HG03575 (cell line): ENCODE data around the gene SPEG.

ENCODE experiments used
- ATAC-seq: cut with Tn5 transposase; IDR thresholded peaks from one replicate; pipeline ENCODE4 v1.9.1; 2021; ENCODE audit not compliant: unreplicated experiment, insufficient number of reproducible peaks, low FRiP score; ENCODE audit errors: extremely low read depth

SPEG gene

GRCh38 chr2:219438453-219438852, 3.8 kb downstream of the SPEG start:
- ATAC-seq: no peak

- no peak for ATAC-seq
Observed at GRCh38 chr2:219439506-219439905, 4.9 kb downstream of the SPEG start.

DNA sequence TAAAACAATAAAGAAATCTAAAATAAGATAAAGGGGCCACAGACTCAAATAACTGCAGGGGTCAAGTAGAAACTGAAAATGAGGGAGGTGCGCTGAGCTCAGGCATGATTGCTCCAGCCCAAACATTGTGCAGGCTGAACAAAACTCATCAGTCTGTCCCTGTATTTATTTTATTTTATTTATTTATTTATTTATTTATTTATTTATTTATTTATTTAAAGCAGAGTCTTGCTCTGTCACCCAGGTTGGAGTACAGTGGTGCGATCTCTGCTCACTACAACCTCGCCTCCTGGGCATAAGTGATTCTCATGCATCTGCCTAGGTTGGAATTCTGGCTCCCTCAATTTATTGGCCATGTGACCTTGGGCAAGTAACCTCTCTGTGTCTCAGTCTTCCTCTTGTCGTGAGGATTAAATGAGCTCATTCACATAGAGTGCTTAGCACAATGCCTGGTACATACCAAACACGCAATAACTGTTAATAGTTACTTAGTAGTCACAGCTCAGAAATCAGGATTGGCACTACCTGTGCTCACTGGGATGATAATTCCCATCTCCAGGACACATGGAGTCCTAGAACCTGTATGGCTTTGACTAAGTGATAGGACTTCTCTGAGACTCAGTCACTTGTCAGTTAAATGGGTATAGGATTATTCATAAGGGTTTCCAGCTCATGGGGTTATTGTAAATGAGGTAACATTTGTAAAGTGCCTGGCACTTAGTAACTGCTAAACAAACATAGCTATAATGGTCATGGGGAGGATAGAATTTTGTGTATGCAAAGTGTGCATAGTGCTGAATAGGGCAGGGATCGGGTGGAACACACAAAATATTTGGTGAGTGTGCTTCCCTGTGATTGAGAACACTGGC, 6.0 kb downstream of the SPEG start:
- ATAC-seq: no peak

- ATAC-seq: no peak
Observed at GRCh38 chr2:219441451-219442255, 7.0 kb downstream of the SPEG start.

GRCh38 chr2:219442256-219443015, 7.8 kb downstream of the SPEG start:
- no peak for ATAC-seq

- ATAC-seq: no peak
Observed at GRCh38 chr2:219443016-219443696, 8.5 kb downstream of the SPEG start.

GRCh38 chr2:219443697-219444023, 9.0 kb downstream of the SPEG start:
- ATAC-seq: no peak

DNA sequence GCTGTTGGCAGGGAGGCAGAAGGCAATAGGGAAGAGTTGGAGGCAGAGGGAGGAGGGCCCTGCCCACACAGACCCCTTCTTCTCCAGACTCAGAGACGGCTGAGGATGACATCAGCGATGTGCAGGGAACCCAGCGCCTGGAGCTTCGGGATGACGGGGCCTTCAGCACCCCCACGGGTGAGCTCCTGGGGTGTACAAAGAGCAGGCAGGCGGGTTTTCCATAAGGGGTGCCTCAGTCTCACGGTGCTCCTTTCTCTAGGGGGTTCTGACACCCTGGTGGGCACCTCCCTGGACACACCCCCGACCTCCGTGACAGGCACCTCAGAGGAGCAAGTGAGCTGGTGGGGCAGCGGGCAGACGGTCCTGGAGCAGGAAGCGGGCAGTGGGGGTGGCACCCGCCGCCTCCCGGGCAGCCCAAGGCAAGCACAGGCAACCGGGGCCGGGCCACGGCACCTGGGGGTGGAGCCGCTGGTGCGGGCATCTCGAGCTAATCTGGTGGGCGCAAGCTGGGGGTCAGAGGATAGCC, 10.0 kb downstream of the SPEG start:
- no peak for ATAC-seq

DNA sequence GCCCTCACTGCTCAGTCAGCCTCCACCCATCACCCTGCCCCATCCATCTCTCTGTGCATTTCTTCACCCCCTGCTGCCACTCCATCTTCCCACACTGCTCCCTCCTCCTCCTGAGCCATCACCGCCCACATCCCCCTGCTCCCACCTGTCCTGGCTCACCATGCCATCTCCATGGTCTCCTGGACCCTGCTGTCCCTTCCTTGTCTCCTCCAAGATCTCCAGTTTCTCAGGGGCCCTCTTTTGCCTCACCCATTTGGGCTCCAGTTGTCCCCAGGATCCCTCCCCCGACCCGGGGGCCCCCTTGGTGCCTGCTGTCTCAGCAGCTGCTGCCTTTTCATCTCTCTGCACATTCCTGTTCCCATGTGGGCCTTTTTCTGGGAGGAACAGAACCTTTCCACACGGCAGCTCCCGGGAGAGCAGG, 10.6 kb downstream of the SPEG start:
- ATAC-seq: no peak

- ATAC-seq: no peak
Observed at GRCh38 chr2:219446101-219446504, 11.5 kb downstream of the SPEG start.

GRCh38 chr2:219446689-219447088, 12.0 kb downstream of the SPEG start:
- no peak for ATAC-seq

DNA sequence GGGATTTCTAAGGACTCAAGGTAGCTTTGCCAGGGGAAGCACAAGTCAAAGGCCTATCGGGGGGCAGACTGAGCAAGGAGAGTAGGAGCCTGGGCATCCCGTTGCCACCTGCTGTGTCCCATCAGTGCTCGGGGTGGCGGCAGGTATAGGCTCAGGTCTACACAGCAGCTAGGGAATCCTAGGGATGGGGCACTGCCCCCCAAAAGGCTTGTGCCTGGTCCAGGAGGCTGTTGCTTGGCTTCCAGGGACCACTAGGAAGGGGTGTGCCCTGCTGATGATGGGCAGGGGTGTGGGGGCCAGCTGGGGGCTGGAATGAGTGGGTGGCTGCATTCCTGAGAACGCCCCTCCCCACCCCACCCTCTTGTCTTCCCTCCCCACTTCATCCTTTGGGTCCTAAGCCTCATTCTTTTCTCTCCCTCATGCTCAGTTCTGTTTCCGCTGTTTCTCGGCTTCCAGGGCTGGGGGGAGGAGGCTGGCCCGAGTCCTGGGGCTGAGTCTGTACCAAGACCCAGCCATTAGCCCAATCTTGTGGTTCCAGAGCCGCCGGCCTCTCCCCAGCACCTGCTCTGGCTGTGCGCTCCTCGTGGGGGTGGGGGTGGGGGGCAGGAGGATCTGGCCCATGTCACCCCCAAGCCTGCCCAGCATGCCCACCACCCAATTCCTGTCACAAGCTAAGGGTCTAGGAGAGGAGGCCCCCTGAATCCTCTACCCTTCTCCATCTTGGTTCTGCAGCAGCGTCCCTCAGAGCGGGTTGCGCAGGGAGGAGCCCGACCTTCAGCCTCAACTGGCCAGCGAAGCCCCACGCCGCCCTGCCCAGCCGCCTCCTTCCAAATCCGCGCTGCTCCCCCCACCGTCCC, 12.8 kb downstream of the SPEG start:
- no peak for ATAC-seq

DNA sequence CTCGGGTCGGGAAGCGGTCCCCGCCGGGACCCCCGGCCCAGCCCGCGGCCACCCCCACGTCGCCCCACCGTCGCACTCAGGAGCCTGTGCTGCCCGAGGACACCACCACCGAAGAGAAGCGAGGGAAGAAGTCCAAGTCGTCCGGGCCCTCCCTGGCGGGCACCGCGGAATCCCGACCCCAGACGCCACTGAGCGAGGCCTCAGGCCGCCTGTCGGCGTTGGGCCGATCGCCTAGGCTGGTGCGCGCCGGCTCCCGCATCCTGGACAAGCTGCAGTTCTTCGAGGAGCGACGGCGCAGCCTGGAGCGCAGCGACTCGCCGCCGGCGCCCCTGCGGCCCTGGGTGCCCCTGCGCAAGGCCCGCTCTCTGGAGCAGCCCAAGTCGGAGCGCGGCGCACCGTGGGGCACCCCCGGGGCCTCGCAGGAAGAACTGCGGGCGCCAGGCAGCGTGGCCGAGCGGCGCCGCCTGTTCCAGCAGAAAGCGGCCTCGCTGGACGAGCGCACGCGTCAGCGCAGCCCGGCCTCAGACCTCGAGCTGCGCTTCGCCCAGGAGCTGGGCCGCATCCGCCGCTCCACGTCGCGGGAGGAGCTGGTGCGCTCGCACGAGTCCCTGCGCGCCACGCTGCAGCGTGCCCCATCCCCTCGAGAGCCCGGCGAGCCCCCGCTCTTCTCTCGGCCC, 13.6 kb downstream of the SPEG start:
- no peak for ATAC-seq

- ATAC-seq: no peak
Observed at GRCh38 chr2:219448776-219449341, 14.2 kb downstream of the SPEG start.

- ATAC-seq: no peak
Observed at GRCh38 chr2:219449609-219450008, 15.0 kb downstream of the SPEG start.

GRCh38 chr2:219451661-219452360, 17.2 kb downstream of the SPEG start:
- ATAC-seq: no peak
